Measurements from ENCODE around the gene DMRTC2. TPM values are rescaled to one million over a fixed set of nuclear protein-coding genes. Genes with fewer than 3 reads are reported as not detected.

Gene DMRTC2
- polyA plus RNA-seq, 1 donor from 2014 or later = not detected

DNA sequence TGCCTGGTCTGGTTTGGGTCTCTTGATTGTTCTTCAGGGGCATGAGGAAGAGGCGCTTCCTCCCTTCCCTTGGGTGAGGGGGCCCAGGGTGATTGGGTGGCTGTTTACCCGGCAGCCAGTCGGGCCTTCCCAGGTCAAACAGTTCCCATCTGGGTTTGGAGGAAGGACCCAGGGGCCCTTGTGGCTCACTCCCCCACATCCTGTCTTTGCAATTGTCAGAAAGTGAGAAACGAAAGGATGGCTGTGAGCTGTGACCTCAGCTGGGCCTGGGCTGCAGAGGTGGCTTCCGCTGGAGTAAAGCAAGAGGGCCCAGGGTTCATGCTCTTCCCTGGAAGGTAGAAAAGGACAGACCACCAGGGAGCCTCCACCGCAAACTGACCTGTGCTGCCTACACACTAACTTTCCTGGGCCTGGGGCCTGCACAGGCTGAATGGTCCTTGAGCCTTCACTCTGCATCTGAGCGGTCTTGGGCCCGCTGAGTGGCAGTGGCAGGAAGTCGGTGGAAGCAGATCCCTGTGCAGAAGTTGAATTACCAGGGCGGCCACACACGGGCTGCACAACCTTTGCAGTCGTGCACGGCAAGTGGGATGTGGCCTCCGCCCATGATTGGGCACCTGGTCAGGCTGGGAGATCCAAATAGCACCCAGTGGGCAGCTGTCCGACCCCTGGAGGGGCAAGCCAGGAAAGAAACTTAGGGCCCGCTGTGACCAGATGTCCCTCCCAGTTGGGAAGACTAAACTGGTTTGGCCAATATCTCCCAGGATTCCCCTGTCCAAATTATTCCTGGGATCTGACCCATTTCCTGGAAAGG lies 26.9 kb downstream of the DMRTC2 start:
- no peak overlapping the region for H2AFZ ChIP-seq (ENCODE audit: low read depth, low read length)
- H3K27me3 ChIP-seq (ENCODE audit: insufficient read depth, low read depth, low read length) = no peaks in the 10 kb centered on the region
- H3K27ac ChIP-seq (ENCODE audit: low read length) = no peak overlapping the region
- no peak overlapping the region for H3K4me3 ChIP-seq (ENCODE audit: low read length)
- TF ChIP-seq RAD21 (conservative IDR thresholded peaks at IDR 0.05) (no peak), MXI1 (conservative IDR thresholded peaks at IDR 0.05; ENCODE audit: poor library complexity, severe bottlenecking) (no peak), POLR2AphosphoS5 (IDR thresholded peaks at IDR 0.05) (no peak), EP300 (conservative IDR thresholded peaks at IDR 0.05; ENCODE audit: poor library complexity, severe bottlenecking) (no peak), SMC3 (conservative IDR thresholded peaks at IDR 0.05; ENCODE audit: poor library complexity) (no peak), TAF1 (IDR thresholded peaks at IDR 0.05; ENCODE audit: low read depth) (no peak), EZH2 (IDR thresholded peaks at IDR 0.05; ENCODE audit: borderline replicate concordance, insufficient read depth, low read length, poor library complexity, severe bottlenecking) (no peak)
- TF ChIP-seq, protein P1, sequence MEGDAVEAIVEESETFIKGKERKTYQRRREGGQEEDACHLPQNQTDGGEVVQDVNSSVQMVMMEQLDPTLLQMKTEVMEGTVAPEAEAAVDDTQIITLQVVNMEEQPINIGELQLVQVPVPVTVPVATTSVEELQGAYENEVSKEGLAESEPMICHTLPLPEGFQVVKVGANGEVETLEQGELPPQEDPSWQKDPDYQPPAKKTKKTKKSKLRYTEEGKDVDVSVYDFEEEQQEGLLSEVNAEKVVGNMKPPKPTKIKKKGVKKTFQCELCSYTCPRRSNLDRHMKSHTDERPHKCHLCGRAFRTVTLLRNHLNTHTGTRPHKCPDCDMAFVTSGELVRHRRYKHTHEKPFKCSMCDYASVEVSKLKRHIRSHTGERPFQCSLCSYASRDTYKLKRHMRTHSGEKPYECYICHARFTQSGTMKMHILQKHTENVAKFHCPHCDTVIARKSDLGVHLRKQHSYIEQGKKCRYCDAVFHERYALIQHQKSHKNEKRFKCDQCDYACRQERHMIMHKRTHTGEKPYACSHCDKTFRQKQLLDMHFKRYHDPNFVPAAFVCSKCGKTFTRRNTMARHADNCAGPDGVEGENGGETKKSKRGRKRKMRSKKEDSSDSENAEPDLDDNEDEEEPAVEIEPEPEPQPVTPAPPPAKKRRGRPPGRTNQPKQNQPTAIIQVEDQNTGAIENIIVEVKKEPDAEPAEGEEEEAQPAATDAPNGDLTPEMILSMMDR (IDR thresholded peaks at IDR 0.05; ENCODE audit: poor library complexity, severe bottlenecking) = no peak
- TF ChIP-seq, protein P2, sequence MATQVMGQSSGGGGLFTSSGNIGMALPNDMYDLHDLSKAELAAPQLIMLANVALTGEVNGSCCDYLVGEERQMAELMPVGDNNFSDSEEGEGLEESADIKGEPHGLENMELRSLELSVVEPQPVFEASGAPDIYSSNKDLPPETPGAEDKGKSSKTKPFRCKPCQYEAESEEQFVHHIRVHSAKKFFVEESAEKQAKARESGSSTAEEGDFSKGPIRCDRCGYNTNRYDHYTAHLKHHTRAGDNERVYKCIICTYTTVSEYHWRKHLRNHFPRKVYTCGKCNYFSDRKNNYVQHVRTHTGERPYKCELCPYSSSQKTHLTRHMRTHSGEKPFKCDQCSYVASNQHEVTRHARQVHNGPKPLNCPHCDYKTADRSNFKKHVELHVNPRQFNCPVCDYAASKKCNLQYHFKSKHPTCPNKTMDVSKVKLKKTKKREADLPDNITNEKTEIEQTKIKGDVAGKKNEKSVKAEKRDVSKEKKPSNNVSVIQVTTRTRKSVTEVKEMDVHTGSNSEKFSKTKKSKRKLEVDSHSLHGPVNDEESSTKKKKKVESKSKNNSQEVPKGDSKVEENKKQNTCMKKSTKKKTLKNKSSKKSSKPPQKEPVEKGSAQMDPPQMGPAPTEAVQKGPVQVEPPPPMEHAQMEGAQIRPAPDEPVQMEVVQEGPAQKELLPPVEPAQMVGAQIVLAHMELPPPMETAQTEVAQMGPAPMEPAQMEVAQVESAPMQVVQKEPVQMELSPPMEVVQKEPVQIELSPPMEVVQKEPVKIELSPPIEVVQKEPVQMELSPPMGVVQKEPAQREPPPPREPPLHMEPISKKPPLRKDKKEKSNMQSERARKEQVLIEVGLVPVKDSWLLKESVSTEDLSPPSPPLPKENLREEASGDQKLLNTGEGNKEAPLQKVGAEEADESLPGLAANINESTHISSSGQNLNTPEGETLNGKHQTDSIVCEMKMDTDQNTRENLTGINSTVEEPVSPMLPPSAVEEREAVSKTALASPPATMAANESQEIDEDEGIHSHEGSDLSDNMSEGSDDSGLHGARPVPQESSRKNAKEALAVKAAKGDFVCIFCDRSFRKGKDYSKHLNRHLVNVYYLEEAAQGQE (IDR thresholded peaks at IDR 0.05; ENCODE audit: borderline replicate concordance) = no peak
- no peak overlapping the region for H3K9ac ChIP-seq (ENCODE audit: low read length)
- no peaks in the 10 kb centered on the region for H3F3A ChIP-seq (ENCODE audit: insufficient read depth, low read length, poor library complexity, severe bottlenecking)
- H3K79me2 ChIP-seq (replicated peaks; ENCODE audit: insufficient read depth, low read length) = no peaks in the 10 kb centered on the region
- H3K4me2 ChIP-seq (ENCODE audit: low read length) = no peak overlapping the region
- H4K20me1 ChIP-seq (ENCODE audit: insufficient read depth) = no peaks in the 10 kb centered on the region
- no peaks in the 10 kb centered on the region for H3K36me3 ChIP-seq (ENCODE audit: insufficient read depth, low read length)
- no peaks in the 10 kb centered on the region for H3K9me3 ChIP-seq (ENCODE audit: low read length)
- no peaks in the 10 kb centered on the region for H3K9me2 ChIP-seq (ENCODE audit: insufficient read depth, low read length)

DNA sequence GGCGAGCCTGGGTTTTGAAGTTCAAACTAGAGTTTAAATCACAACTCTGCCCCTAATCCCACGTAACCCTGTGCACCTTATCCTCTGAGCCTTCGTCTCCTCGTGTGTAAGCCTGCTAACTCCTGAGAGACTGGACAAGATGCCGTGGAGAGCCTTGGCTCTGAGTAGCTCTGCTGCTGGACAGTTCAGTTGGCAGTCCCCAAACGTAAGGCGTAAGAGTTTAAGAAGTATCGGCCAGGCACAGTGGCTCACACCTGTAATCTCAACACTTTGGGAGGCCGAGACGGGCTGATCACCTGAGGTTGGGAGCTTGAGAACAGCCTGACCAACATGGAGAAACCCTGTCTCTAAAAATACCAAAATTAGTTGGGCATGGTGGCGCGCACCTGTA lies 27.5 kb downstream of the DMRTC2 start:
- no peak for TF ChIP-seq SMC3 (conservative IDR thresholded peaks at IDR 0.05; ENCODE audit: poor library complexity)
- TF ChIP-seq, protein P1 (IDR thresholded peaks at IDR 0.05; ENCODE audit: poor library complexity, severe bottlenecking) = no peak
- no peak for TF ChIP-seq EP300 (conservative IDR thresholded peaks at IDR 0.05; ENCODE audit: poor library complexity, severe bottlenecking)
- no peak for TF ChIP-seq POLR2AphosphoS5 (IDR thresholded peaks at IDR 0.05)
- TF ChIP-seq TAF1 (IDR thresholded peaks at IDR 0.05; ENCODE audit: low read depth) = no peak
- TF ChIP-seq RAD21 (conservative IDR thresholded peaks at IDR 0.05) = no peak
- TF ChIP-seq, protein P2 (IDR thresholded peaks at IDR 0.05; ENCODE audit: borderline replicate concordance) = no peak
- Histone ChIP-seq H3K9me3 (ENCODE audit: low read length) (no peaks in the 10 kb centered on the region), H3K27ac (ENCODE audit: low read length) (no peak overlapping the region), H2AFZ (ENCODE audit: low read depth, low read length) (no peak overlapping the region), H3K79me2 (replicated peaks; ENCODE audit: insufficient read depth, low read length) (no peaks in the 10 kb centered on the region), H3K9me2 (ENCODE audit: insufficient read depth, low read length) (no peaks in the 10 kb centered on the region), H3K36me3 (ENCODE audit: insufficient read depth, low read length) (no peaks in the 10 kb centered on the region), H3K4me3 (ENCODE audit: low read length) (no peak overlapping the region), H3K9ac (ENCODE audit: low read length) (no peak overlapping the region), H3F3A (ENCODE audit: insufficient read depth, low read length, poor library complexity, severe bottlenecking) (no peaks in the 10 kb centered on the region), H3K27me3 (ENCODE audit: insufficient read depth, low read depth, low read length) (no peaks in the 10 kb centered on the region), H4K20me1 (ENCODE audit: insufficient read depth) (no peaks in the 10 kb centered on the region), H3K4me2 (ENCODE audit: low read length) (no peak overlapping the region)

Measured in neural cell (in vitro differentiated cells).